Measurements from ENCODE around the gene GRIN3B. TPM values are rescaled to one million over a fixed set of nuclear protein-coding genes. Genes with fewer than 3 reads are reported as not detected.

The GRIN3B gene
- total RNA-seq, 2 donors from 2014 or later = 0.26 TPM; not detected in 1

GRCh38 chr19:961866-962620 lies 38.2 kb upstream of the GRIN3B start:
- peaks cover 6% of the 10 kb centered on the region for H3K4me1 ChIP-seq
- intact Hi-C loops (cut with DNase I) = no loop called here
- H3K9me3 ChIP-seq = no peaks in the 10 kb centered on the region
- H3K27ac ChIP-seq = no peak overlapping the region
- no peaks in the 10 kb centered on the region for H3K27me3 ChIP-seq
- peaks cover 0 to 3% of the 10 kb centered on the region in 2 donors for H3K36me3 ChIP-seq (replicated peaks in 1 of 2; ENCODE audit: insufficient read depth in 1 of 2, low read depth in 2 of 2)
- DNase-seq (no peak), ATAC-seq (no peak)
- TF ChIP-seq CTCF (IDR thresholded peaks at IDR 0.05) (no peak), POLR2A (IDR thresholded peaks at IDR 0.05) (no peak)
- no peak overlapping the region for H3K4me3 ChIP-seq
- 67 to 68% methylated on average over 13 to 14 of the region's 14 CpGs for WGBS, 2 donors

GRCh38 chr19:962683-963400 lies 37.4 kb upstream of the GRIN3B start:
- H3K27ac ChIP-seq = no peak overlapping the region
- peaks cover 0 to 3% of the 10 kb centered on the region in 2 donors for H3K36me3 ChIP-seq (replicated peaks in 1 of 2; ENCODE audit: insufficient read depth in 1 of 2, low read depth in 2 of 2)
- DNase-seq (no peak), ATAC-seq (no peak)
- H3K27me3 ChIP-seq = no peaks in the 10 kb centered on the region
- no peak for TF ChIP-seq CTCF (IDR thresholded peaks at IDR 0.05)
- no peak for TF ChIP-seq POLR2A (IDR thresholded peaks at IDR 0.05)
- H3K4me1 ChIP-seq = no peaks in the 10 kb centered on the region
- no peak overlapping the region for H3K4me3 ChIP-seq
- no peaks in the 10 kb centered on the region for H3K9me3 ChIP-seq
- intact Hi-C loops (cut with DNase I) = no loop called here
- WGBS, 2 donors = 87 to 88% methylated on average over 10 to 31 of the region's 31 CpGs

GRCh38 chr19:963486-963951 lies 36.7 kb upstream of the GRIN3B start:
- Histone ChIP-seq H3K27ac (no peak overlapping the region), H3K4me1 (no peaks in the 10 kb centered on the region), H3K9me3 (no peaks in the 10 kb centered on the region), H3K36me3 (replicated peaks in 1 of 2; ENCODE audit: insufficient read depth in 1 of 2, low read depth in 2 of 2) (peaks cover 0 to 6% of the 10 kb centered on the region in 2 donors), H3K27me3 (no peaks in the 10 kb centered on the region), H3K4me3 (no peak overlapping the region)
- WGBS, 2 donors = 83 to 93% methylated on average over 8 to 11 of the region's 11 CpGs
- no peak for DNase-seq
- TF ChIP-seq POLR2A (IDR thresholded peaks at IDR 0.05) (no peak), CTCF (IDR thresholded peaks at IDR 0.05) (no peak)
- intact Hi-C loops (cut with DNase I) = no loop called here
- ATAC-seq = no peak

GRCh38 chr19:964116-964520 lies 36.1 kb upstream of the GRIN3B start:
- DNase-seq (no peak), ATAC-seq (no peak)
- WGBS, 2 donors = 97 to 99% methylated on average over 12 to 14 of the region's 16 CpGs
- Histone ChIP-seq H3K9me3 (no peaks in the 10 kb centered on the region), H3K4me3 (no peak overlapping the region), H3K27me3 (no peaks in the 10 kb centered on the region), H3K4me1 (no peaks in the 10 kb centered on the region), H3K27ac (no peak overlapping the region), H3K36me3 (replicated peaks in 1 of 2; ENCODE audit: insufficient read depth in 1 of 2, low read depth in 2 of 2) (peaks cover 0 to 10% of the 10 kb centered on the region in 2 donors)
- TF ChIP-seq POLR2A (IDR thresholded peaks at IDR 0.05) (no peak), CTCF (IDR thresholded peaks at IDR 0.05) (no peak)
- intact Hi-C loops (cut with DNase I) = no loop called here
